Mesodermal cell (in vitro differentiated cells): Measurements from ENCODE around the gene LRMDA.

Experiments
- H3K27ac ChIP-seq: 2 replicates; pipeline ENCODE4 v1.7.0; 2013; ENCODE audit warnings: mild to moderate bottlenecking, low read depth, low read length, moderate library complexity; ENCODE audit not compliant: severe bottlenecking
- H3K36me3 ChIP-seq: 2 replicates; pipeline ENCODE4 v1.7.1; 2013; ENCODE audit warnings: mild to moderate bottlenecking, low read length, moderate library complexity; ENCODE audit not compliant: control insufficient read depth, insufficient read depth
- H3K4me1 ChIP-seq: one replicate; pipeline ENCODE4 v1.7.1; 2013; ENCODE audit warnings: mild to moderate bottlenecking, low read length; ENCODE audit not compliant: insufficient read depth, control insufficient read depth, poor library complexity, severe bottlenecking
- H3K4me3 ChIP-seq: 2 replicates; pipeline ENCODE4 v1.7.0; 2013; ENCODE audit warnings: low read length, control low read depth, mild to moderate bottlenecking; ENCODE audit not compliant: insufficient read depth, poor library complexity, severe bottlenecking; ENCODE audit errors: extremely low read depth
- H3K9me3 ChIP-seq: 2 replicates; pipeline ENCODE4 v1.7.1; 2013; ENCODE audit warnings: mild to moderate bottlenecking, low read length, moderate library complexity; ENCODE audit not compliant: control insufficient read depth
- WGBS, 2 experiments: methylation state at CpG; one replicate each; pipeline ENCODE4 v1.1.5; 2013; ENCODE audit warnings: missing lambda C conversion rate in 2 of 2; ENCODE audit not compliant: insufficient coverage in 2 of 2; 5-methylcytosine and 5-hydroxymethylcytosine counted together

LRMDA gene

DNA sequence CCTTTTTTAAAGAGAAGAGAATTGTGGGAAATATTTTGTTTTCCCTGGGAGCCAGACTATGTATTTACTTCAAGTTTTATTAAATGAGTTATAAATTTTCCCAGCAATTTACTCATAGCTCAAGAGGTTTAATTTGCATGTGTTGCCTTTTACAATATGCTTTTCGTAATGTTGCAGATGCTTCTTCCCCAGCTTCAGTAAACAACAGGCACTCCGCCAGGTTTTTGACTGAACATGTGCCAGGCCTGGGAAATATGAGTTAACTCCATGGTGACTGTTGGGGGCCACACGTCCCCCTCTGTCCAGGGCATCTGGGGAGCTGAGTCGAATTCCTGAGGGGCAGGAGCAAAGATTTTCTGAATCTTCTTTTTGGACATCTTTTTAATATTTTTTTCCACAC, 545.7 kb downstream of the LRMDA start:
- no peaks in the 10 kb centered on the region for H3K36me3 ChIP-seq
- H3K27ac ChIP-seq, result no peak overlapping the region
- no peaks in the 10 kb centered on the region for H3K9me3 ChIP-seq
- no peaks in the 10 kb centered on the region for H3K4me1 ChIP-seq
- WGBS, 2 experiments, result 100% methylated on average over 2 to 3 of the region's 4 CpGs
- H3K4me3 ChIP-seq, result no peak overlapping the region

DNA sequence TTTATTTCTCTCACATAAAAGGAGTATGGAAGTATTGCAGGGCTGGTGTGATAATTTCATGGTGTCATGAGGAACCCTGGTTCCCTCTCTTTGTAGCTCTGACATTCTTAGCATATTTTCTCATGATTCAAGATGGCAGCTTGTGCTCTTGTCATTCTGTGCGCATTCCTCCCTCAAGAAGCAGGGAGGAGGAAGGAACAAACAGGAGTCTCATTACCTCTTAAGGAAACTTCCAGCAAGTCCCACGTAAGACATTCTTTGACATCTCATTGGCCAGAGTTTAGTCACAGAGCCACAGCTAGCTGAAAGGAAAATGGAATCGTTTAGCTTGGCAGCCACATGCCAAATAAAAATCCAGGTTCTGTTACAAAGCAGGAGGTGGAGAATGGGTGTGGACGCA, 546.8 kb downstream of the LRMDA start:
- 87 to 100% methylated on average over 2 to 3 of the region's 4 CpGs for WGBS, 2 experiments
- Histone ChIP-seq H3K4me1 (no peaks in the 10 kb centered on the region), H3K9me3 (no peaks in the 10 kb centered on the region), H3K27ac (no peak overlapping the region), H3K36me3 (no peaks in the 10 kb centered on the region), H3K4me3 (no peak overlapping the region)

GRCh38 chr10:75980419-75981002, 549.1 kb downstream of the LRMDA start:
- Histone ChIP-seq H3K36me3 (no peaks in the 10 kb centered on the region), H3K4me3 (no peak overlapping the region), H3K27ac (no peak overlapping the region), H3K9me3 (no peaks in the 10 kb centered on the region), H3K4me1 (no peaks in the 10 kb centered on the region)
- WGBS, 2 experiments, result 77 to 86% methylated on average over 3 of the region's 6 CpGs

- no peak overlapping the region for H3K27ac ChIP-seq
- H3K4me1 ChIP-seq, result no peaks in the 10 kb centered on the region
- WGBS, 2 experiments, result 65 to 85% methylated on average over 4 to 5 of the region's 5 CpGs
- no peaks in the 10 kb centered on the region for H3K9me3 ChIP-seq
- no peak overlapping the region for H3K4me3 ChIP-seq
- H3K36me3 ChIP-seq, result no peaks in the 10 kb centered on the region
Measured at GRCh38 chr10:75982611-75983369, 551.4 kb downstream of the LRMDA start.

- 82 to 84% methylated on average over 5 of the region's 7 CpGs for WGBS, 2 experiments
- H3K4me3 ChIP-seq, result no peak overlapping the region
- no peaks in the 10 kb centered on the region for H3K36me3 ChIP-seq
- H3K9me3 ChIP-seq, result no peaks in the 10 kb centered on the region
- no peak overlapping the region for H3K27ac ChIP-seq
- no peaks in the 10 kb centered on the region for H3K4me1 ChIP-seq
Measured at GRCh38 chr10:75984067-75984466, 552.6 kb downstream of the LRMDA start.

- H3K4me3 ChIP-seq, result no peak overlapping the region
- no peaks in the 10 kb centered on the region for H3K36me3 ChIP-seq
- no CpG with 5 or more reads among the region's 1 CpG for WGBS, 2 experiments
- H3K27ac ChIP-seq, result no peak overlapping the region
- no peaks in the 10 kb centered on the region for H3K4me1 ChIP-seq
- H3K9me3 ChIP-seq, result no peaks in the 10 kb centered on the region
Measured at GRCh38 chr10:75987616-75988015, 556.2 kb downstream of the LRMDA start.

GRCh38 chr10:75994357-75995040, 563.1 kb downstream of the LRMDA start:
- Histone ChIP-seq H3K4me3 (no peak overlapping the region), H3K4me1 (no peaks in the 10 kb centered on the region), H3K36me3 (no peaks in the 10 kb centered on the region), H3K9me3 (no peaks in the 10 kb centered on the region), H3K27ac (no peak overlapping the region)
- 87 to 90% methylated on average over 7 to 9 of the region's 9 CpGs for whole genome bisulfite sequencing, 2 experiments

GRCh38 chr10:75995041-75995430, 563.6 kb downstream of the LRMDA start:
- no peaks in the 10 kb centered on the region for H3K4me1 ChIP-seq
- no peak overlapping the region for H3K27ac ChIP-seq
- 88 to 100% methylated on average over 1 of the region's 1 CpG for WGBS, 2 experiments
- no peak overlapping the region for H3K4me3 ChIP-seq
- H3K36me3 ChIP-seq, result no peaks in the 10 kb centered on the region
- no peaks in the 10 kb centered on the region for H3K9me3 ChIP-seq

- no peak overlapping the region for H3K27ac ChIP-seq
- H3K9me3 ChIP-seq, result no peaks in the 10 kb centered on the region
- no peak overlapping the region for H3K4me3 ChIP-seq
- H3K36me3 ChIP-seq, result no peaks in the 10 kb centered on the region
- WGBS, 2 experiments, result no CpG with 5 or more reads among the region's 1 CpG
- H3K4me1 ChIP-seq, result no peaks in the 10 kb centered on the region
Measured at GRCh38 chr10:75995720-75996119, 564.3 kb downstream of the LRMDA start.

DNA sequence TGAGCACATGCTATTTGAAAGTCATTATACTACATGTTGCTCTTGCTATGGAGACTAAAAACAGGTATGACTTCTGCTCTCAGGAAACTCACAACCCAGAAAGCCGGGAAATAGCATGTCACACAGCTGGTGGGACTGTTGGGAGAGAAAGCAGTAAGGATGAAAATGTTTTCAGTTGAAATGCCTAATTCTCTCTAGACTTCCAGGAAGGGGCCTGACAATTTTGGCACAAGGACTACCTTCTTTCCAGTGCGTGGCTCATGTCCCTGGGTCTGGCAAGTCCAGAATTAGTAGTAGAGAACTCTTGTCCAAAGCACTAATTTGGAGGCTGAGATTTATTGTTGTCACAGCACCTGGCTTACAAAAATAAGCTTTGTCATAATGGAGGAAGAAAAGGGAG, 567.6 kb downstream of the LRMDA start:
- 100% methylated on average over 1 of the region's 2 CpGs for WGBS, 2 experiments
- no peaks in the 10 kb centered on the region for H3K4me1 ChIP-seq
- no peaks in the 10 kb centered on the region for H3K9me3 ChIP-seq
- no peaks in the 10 kb centered on the region for H3K36me3 ChIP-seq
- H3K27ac ChIP-seq, result no peak overlapping the region
- H3K4me3 ChIP-seq, result no peak overlapping the region
